GM21390 (cell line): ENCODE measurements around the gene NPIPB6.

Experiments
- ATAC-seq: cut with Tn5 transposase; IDR thresholded peaks from one replicate; pipeline ENCODE4 v1.9.1; 2021; ENCODE audit not compliant: unreplicated experiment

The NPIPB6 gene

DNA sequence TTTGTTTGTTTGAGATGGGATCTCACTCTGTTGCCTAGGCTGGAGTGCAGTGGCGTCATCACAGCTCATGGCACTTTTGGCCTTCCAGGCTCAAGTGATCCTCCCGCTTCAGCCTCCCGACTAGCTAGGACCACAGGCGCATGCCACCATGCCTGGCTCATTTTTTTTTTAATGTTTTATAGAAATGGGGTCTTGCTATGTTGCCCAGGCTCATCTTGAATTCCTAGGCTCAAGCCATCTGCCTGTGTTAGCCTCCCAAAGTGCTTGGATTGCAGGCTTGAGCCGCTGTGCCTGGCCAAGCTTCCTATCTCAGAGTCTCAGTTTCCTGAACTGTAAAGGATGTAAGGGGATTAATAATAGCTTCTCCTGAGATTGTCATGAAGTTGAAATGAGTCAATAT lies 63.0 kb downstream of the NPIPB6 start:
- ATAC-seq, result no peak

DNA sequence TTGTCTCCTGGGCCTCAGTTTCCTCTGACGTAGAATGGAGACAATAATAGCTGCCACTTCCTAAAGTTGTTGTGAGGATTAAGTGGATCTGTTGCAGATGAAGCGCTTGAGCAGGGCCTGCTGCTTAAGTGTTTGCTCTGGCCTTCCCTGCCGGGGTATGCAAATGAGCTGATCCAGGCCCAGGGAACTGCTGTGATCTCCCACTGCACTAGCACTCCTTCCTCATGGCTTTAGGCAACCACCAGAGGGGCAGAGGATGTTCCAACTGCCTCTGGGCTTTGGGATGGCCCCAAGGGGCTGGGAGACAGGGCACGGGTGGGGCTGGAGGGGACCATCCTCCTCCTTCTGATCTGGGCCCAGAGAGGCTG lies 64.8 kb downstream of the NPIPB6 start:
- no peak for ATAC-seq

DNA sequence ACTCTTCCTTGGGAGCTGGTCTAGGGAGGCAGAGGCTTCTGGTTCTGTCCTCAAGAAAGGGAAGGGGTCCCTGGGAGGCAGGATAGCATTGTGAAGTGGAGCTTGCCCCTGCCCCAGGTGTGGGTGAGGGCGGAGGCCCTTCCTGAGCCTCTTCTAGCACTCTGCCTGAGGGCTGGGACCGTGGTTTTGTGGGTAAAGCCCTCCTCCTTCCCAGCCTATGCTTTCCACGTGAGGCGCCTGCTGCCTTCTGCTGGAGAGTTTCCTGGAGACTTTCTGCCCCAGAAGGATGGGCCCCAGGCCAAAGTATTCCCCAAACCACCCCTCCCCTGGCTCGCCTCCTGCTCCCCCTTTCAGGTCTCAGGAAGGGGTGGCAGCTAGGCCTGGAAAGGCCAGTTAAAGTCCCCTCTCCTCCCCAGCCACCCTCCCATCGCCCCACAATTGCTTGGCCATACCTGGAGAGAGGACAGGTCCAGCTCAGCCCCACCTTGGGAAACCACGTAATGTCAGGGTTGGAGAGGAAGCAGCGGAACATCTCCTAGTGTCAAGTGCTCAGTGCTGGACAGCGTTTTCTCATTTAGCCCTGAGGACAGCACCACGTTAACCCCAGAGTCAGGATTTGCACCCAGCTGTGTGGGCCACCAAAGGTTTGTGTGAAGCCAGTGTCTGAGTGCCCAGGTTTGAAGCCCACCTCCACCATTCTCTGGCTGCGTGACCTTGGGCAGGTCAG lies 65.4 kb downstream of the NPIPB6 start:
- ATAC-seq, result no peak

DNA sequence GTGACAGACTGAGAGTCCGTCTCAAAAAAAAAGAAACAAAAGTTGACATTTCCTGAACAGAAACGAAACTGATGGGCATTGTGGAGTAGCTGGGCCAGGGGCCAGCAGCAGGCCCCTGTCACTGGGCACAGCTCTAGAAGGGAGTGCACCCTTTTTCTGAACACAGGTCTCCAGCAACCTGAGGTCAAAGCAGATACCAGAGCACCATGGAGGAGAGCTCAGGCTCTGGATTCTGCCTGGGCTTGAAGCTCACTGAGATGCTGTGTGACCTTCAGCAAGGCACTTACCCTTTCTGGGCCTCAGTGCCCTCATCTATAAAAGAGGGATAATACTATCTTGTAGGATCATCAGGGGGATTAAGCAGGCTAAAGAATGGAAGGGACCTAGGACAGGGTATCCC lies 66.0 kb downstream of the NPIPB6 start:
- ATAC-seq, result no peak

DNA sequence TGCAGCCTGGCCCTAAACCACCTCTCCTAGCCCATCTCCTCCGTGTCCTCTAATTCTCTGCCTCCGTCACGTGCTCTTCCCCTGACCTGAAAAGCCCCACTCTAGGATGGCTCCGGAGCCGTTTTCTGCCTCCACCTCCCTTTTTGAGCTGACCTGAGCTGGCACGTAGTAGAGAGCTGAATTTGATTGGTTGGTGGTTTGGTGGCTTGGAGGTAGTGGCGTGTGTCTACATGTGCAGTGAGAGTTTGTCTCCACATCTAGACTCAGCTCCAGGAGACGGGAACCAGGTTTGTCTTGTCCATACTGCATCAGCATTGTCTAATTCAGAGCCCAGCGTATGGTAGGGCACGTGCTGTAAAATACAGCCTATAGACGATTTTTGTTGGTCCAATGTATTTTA lies 68.0 kb downstream of the NPIPB6 start:
- ATAC-seq, result no peak

DNA sequence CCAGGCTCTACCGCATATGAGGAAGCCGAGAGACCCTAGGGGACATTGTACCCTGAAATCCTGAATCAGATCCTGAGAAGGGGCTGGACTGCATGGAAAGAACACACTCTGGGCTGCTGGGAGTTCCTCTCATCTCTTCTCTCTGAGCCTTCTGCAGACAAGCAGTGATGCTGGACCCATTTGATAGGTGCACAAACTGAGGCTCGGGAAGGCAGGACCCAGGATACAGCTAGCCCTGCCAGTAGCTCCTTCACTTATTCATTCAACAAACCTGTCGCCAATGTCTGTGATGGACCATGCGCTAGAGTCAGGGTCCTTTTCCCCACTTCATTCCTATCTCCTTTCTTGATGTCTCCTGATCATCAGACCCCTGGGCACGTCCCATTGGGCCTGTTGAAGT lies 69.1 kb downstream of the NPIPB6 start:
- ATAC-seq, result no peak

DNA sequence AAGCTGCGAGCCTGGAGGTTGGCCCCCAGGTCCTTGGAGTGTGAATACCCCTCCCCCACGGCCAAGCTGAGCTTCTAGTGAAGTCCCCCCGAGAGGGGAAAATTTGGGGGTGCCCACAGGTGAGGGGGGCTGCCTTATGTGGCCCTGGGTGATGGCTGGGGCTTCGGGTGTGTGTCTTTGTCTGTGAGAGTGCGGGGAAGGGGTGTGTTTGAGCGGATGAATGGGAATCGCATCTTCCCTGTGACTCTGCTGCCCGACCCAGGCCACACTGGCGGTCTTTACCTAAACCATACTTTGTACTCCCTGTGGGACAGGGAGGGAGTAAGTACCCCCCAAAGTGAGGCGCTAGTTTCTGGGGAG lies 69.7 kb downstream of the NPIPB6 start:
- no peak for ATAC-seq

DNA sequence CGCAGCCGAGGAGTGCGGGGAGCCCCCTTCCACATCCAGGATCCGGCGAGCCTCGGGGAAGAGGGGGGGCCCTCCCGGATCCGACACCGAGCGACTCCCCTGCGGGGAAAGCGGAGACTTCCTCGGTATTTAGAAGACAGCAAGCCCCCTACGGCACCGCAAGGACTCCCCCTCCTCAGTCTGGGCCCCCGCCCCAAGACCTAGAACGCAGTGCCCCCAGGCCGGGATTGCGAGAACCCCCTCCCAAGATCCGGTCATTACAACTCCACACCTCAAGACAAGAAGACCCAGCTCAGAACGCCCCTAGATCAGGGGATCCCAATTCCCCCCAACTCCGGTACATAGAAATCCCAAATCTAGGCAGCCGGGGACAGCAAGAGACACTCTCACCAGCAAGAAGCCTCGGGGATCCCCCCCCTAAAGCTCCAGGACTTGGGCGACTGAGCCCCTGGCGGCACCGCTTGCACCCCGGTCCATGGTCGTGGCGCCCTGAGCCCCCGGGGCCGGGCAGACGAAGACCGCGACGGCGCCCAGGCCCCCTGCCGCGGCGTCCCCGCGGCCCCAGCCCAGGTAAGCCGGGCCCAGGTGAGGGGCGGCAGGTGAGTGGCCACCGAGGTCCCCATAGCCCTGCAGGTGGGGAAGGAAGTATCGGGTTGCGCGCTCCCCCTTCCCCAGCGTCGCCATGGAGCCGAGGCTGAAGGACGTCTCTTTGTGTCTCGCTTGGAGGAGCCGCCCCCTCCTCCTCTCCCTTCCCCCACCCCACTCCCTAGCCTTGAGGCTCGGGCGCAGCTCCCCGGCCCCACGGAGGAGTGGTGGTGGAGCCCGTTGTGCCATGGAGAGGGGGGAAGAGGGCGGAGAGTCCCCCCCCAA lies 70.3 kb downstream of the NPIPB6 start:
- peak; percentile 11 for ATAC-seq
